ENCODE data around the gene RSRC2. TPM values are rescaled to one million over a fixed set of nuclear protein-coding genes. Genes with fewer than 3 reads are reported as not detected.
"Not testable (repeated sequence)": the region's sequence is repeated elsewhere in the genome, so short reads cannot be mapped to it uniquely, and the experiment has no call there.

RSRC2 gene
- total RNA-seq, result 37.1 TPM

- Histone ChIP-seq H3K27me3 (ENCODE audit: control insufficient read depth in 3 of 3, insufficient read depth in 3 of 3, low read length in 3 of 3) (no peaks in the 10 kb centered on the region), H3K4me3 (ENCODE audit: low read length in 3 of 3) (peak within 1 kb of the TSS; percentile 86 to 99 (median 91)), H3K36me3 (ENCODE audit: control insufficient read depth in 3 of 3, insufficient read depth in 3 of 3, low read length in 3 of 3) (peaks cover 1 to 2% (median 2%) of the 10 kb centered on the region in 3 donors), H3K4me1 (ENCODE audit: control insufficient read depth in 3 of 3, insufficient read depth in 3 of 3, low read length in 3 of 3) (peaks cover 29 to 36% (median 33%) of the 10 kb centered on the region in 3 donors), H3K9me3 (ENCODE audit: control insufficient read depth in 3 of 3, low read length in 3 of 3) (no peaks in the 10 kb centered on the region), H3K27ac (ENCODE audit: low read depth, low read length) (peak within 1 kb of the TSS; percentile 99), H3K9ac (ENCODE audit: low read depth in 1 of 3, low read length in 3 of 3) (peak within 1 kb of the TSS; percentile 96 to 99 (median 99))
Measured at GRCh38 chr12:122526683-122527477, at the start of gene RSRC2, which contains the start of gene KNTC1. Gene RSRC2 (minus strand): TSS chr12:122526936. CDS start chr12:122526853, 83 bp downstream. Gene KNTC1 (plus strand): TSS chr12:122527249. CDS start chr12:122530064, 2,815 bp downstream.

DNA sequence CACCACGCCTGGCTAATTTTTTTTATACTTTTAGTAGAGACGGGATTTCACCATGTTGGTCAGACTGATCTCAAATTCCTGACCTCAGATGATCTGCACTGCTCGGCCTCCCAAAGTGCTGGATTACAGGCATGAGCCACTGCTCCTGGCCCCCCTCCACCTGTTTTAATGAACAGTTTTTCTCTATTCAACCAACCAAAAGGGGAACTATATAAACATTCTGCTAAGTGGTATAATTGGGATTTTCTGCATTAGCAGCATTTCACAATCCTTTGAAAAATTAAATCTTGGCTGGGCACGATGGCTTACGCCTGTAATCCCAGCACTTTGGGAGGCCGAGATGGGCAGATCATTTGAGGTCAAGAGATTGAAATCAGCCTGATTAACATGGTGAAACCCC lies 45.1 kb upstream of the RSRC2 start:
- Histone ChIP-seq H3K36me3 (ENCODE audit: control insufficient read depth in 3 of 3, insufficient read depth in 3 of 3, low read length in 3 of 3) (peaks cover 2 to 10% (median 4%) of the 10 kb centered on the region in 3 donors), H3K27ac (ENCODE audit: low read depth, low read length) (no peak overlapping the region), H3K9ac (ENCODE audit: low read depth in 1 of 3, low read length in 3 of 3) (no peak overlapping the region), H3K4me1 (ENCODE audit: control insufficient read depth in 3 of 3, insufficient read depth in 3 of 3, low read length in 3 of 3) (no peaks in the 10 kb centered on the region), H3K4me3 (ENCODE audit: low read length in 3 of 3) (no peak overlapping the region), H3K9me3 (ENCODE audit: control insufficient read depth in 3 of 3, low read length in 3 of 3) (no peaks in the 10 kb centered on the region), H3K27me3 (ENCODE audit: control insufficient read depth in 3 of 3, insufficient read depth in 3 of 3, low read length in 3 of 3) (no peaks in the 10 kb centered on the region)

GRCh38 chr12:122570006-122570405 lies 43.3 kb upstream of the RSRC2 start:
- not testable (repeated sequence) for H3K27ac ChIP-seq (ENCODE audit: low read depth, low read length); H3K36me3 ChIP-seq (ENCODE audit: control insufficient read depth in 3 of 3, insufficient read depth in 3 of 3, low read length in 3 of 3); H3K9ac ChIP-seq (ENCODE audit: low read depth in 1 of 3, low read length in 3 of 3); H3K4me3 ChIP-seq (ENCODE audit: low read length in 3 of 3); H3K4me1 ChIP-seq (ENCODE audit: control insufficient read depth in 3 of 3, insufficient read depth in 3 of 3, low read length in 3 of 3); H3K27me3 ChIP-seq (ENCODE audit: control insufficient read depth in 3 of 3, insufficient read depth in 3 of 3, low read length in 3 of 3); H3K9me3 ChIP-seq (ENCODE audit: control insufficient read depth in 3 of 3, low read length in 3 of 3)

GRCh38 chr12:122569288-122569687 lies 42.6 kb upstream of the RSRC2 start:
- H3K9me3 ChIP-seq (ENCODE audit: control insufficient read depth in 3 of 3, low read length in 3 of 3), result no peaks in the 10 kb centered on the region

DNA sequence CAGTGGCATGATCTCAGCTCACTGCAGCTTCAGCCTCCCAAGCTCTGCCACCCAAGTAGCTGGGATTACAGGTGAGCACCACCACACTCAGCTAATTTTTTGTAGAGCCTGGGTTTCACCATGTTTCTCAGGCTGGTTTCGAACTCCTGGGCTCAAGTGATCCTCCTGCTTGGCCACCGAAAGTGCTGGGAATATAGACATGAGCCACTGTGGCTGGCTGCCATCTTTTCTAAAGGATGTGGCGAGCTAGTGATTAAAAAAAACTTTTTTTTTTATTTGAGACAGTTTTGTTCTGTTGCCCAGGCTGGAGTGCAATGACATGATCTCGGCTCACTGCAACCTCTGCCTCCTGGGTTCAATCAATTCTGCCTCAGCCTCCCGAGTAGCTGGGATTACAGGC lies 40.1 kb upstream of the RSRC2 start:
- H3K36me3 ChIP-seq (ENCODE audit: control insufficient read depth in 3 of 3, insufficient read depth in 3 of 3, low read length in 3 of 3); H3K9ac ChIP-seq (ENCODE audit: low read depth in 1 of 3, low read length in 3 of 3); H3K27me3 ChIP-seq (ENCODE audit: control insufficient read depth in 3 of 3, insufficient read depth in 3 of 3, low read length in 3 of 3); H3K9me3 ChIP-seq (ENCODE audit: control insufficient read depth in 3 of 3, low read length in 3 of 3); H3K4me3 ChIP-seq (ENCODE audit: low read length in 3 of 3); H3K27ac ChIP-seq (ENCODE audit: low read depth, low read length); H3K4me1 ChIP-seq (ENCODE audit: control insufficient read depth in 3 of 3, insufficient read depth in 3 of 3, low read length in 3 of 3): not testable (repeated sequence)

More at GRCh38 chr12:122569288-122569687, 42.6 kb upstream of the RSRC2 start:
- Histone ChIP-seq H3K9ac (ENCODE audit: low read depth in 1 of 3, low read length in 3 of 3) (no peak overlapping the region), H3K27me3 (ENCODE audit: control insufficient read depth in 3 of 3, insufficient read depth in 3 of 3, low read length in 3 of 3) (no peaks in the 10 kb centered on the region), H3K36me3 (ENCODE audit: control insufficient read depth in 3 of 3, insufficient read depth in 3 of 3, low read length in 3 of 3) (peaks cover 0 to 4% (median 3%) of the 10 kb centered on the region in 3 donors), H3K4me1 (ENCODE audit: control insufficient read depth in 3 of 3, insufficient read depth in 3 of 3, low read length in 3 of 3) (no peaks in the 10 kb centered on the region), H3K4me3 (ENCODE audit: low read length in 3 of 3) (no peak overlapping the region), H3K27ac (ENCODE audit: low read depth, low read length) (no peak overlapping the region)

DNA sequence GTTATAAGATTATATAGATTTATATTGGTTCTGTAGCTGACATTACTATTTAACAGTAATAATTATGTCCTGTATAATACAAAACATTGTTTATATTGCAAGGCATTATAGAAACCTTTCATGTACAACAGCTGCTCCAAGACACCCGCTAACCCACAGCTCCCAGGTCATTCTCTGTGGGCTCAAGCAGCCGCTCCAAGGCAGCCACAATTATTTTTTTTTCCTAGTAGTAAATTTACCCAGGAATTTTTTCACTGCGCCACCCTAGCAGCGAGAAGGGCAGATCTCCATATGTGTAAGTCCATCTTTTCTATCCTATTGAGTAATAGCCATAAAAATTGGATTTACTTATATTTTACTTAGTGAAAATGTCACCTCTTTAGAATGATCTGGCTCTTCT lies 36.6 kb upstream of the RSRC2 start:
- H3K4me3 ChIP-seq (ENCODE audit: low read length in 3 of 3), result no peak overlapping the region
- H3K36me3 ChIP-seq (ENCODE audit: control insufficient read depth in 3 of 3, insufficient read depth in 3 of 3, low read length in 3 of 3), result no peaks in the 10 kb centered on the region
- no peak overlapping the region for H3K27ac ChIP-seq (ENCODE audit: low read depth, low read length)
- no peaks in the 10 kb centered on the region for H3K4me1 ChIP-seq (ENCODE audit: control insufficient read depth in 3 of 3, insufficient read depth in 3 of 3, low read length in 3 of 3)
- H3K9ac ChIP-seq (ENCODE audit: low read depth in 1 of 3, low read length in 3 of 3), result no peak overlapping the region
- H3K27me3 ChIP-seq (ENCODE audit: control insufficient read depth in 3 of 3, insufficient read depth in 3 of 3, low read length in 3 of 3), result no peaks in the 10 kb centered on the region
- no peaks in the 10 kb centered on the region for H3K9me3 ChIP-seq (ENCODE audit: control insufficient read depth in 3 of 3, low read length in 3 of 3)

- Histone ChIP-seq H3K9ac (ENCODE audit: low read depth in 1 of 3, low read length in 3 of 3) (no peak overlapping the region), H3K4me1 (ENCODE audit: control insufficient read depth in 3 of 3, insufficient read depth in 3 of 3, low read length in 3 of 3) (no peaks in the 10 kb centered on the region), H3K36me3 (ENCODE audit: control insufficient read depth in 3 of 3, insufficient read depth in 3 of 3, low read length in 3 of 3) (peaks cover 0 to 4% (median 0%) of the 10 kb centered on the region in 3 donors), H3K9me3 (ENCODE audit: control insufficient read depth in 3 of 3, low read length in 3 of 3) (no peaks in the 10 kb centered on the region), H3K27me3 (ENCODE audit: control insufficient read depth in 3 of 3, insufficient read depth in 3 of 3, low read length in 3 of 3) (no peaks in the 10 kb centered on the region), H3K27ac (ENCODE audit: low read depth, low read length) (no peak overlapping the region), H3K4me3 (ENCODE audit: low read length in 3 of 3) (no peak overlapping the region)
Measured at GRCh38 chr12:122560138-122560537, 33.4 kb upstream of the RSRC2 start.

DNA sequence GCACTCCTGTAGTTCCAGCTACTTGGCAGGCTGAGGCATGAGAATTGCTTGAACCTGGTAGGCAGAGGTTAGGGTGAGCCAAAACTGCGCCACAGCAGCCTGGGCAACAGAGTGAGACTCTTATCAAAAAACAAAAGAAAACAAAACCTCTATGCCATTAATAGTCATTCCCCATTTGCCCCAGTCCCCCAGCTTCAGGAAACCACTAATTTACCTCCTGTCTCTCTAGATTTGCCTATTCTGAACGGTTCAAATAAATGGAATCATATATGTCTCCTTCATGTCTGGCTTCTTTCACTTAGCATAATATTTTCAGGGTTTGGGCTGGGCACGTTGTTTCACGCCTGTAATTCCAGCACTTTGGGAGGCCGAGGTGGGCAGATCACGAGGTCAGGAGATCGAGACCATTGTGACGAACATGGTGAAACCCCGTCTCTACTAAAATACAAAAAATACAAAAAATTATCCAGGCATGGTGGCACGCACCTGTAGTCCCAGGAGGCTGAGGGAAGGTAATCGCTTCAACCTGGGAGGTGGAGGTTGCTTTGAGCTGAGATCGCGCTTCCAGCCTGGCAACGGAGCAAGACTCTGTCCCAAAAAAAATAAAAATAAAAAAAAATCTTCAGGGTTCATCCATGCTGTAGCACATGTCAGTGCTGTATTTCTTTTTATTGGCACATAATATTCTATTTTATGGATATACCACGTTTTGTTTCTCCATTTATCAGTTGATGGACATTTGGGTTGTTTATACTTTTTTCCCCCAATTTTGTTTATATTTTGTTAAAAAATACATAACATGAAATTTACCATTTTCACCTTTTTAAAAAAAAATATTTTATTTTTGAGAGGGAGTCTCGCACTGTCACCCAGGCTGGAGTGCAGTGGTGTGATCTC lies 32.3 kb upstream of the RSRC2 start:
- H3K27ac ChIP-seq (ENCODE audit: low read depth, low read length), result no peak overlapping the region
- peaks cover 0 to 4% (median 0%) of the 10 kb centered on the region in 3 donors for H3K36me3 ChIP-seq (ENCODE audit: control insufficient read depth in 3 of 3, insufficient read depth in 3 of 3, low read length in 3 of 3)
- no peak overlapping the region for H3K4me3 ChIP-seq (ENCODE audit: low read length in 3 of 3)
- H3K4me1 ChIP-seq (ENCODE audit: control insufficient read depth in 3 of 3, insufficient read depth in 3 of 3, low read length in 3 of 3), result no peaks in the 10 kb centered on the region
- H3K27me3 ChIP-seq (ENCODE audit: control insufficient read depth in 3 of 3, insufficient read depth in 3 of 3, low read length in 3 of 3), result no peaks in the 10 kb centered on the region
- no peak overlapping the region for H3K9ac ChIP-seq (ENCODE audit: low read depth in 1 of 3, low read length in 3 of 3)
- no peaks in the 10 kb centered on the region for H3K9me3 ChIP-seq (ENCODE audit: control insufficient read depth in 3 of 3, low read length in 3 of 3)

GRCh38 chr12:122547330-122547729 lies 20.6 kb upstream of the RSRC2 start:
- Histone ChIP-seq H3K4me1 (ENCODE audit: control insufficient read depth in 3 of 3, insufficient read depth in 3 of 3, low read length in 3 of 3) (no peaks in the 10 kb centered on the region), H3K36me3 (ENCODE audit: control insufficient read depth in 3 of 3, insufficient read depth in 3 of 3, low read length in 3 of 3) (peaks cover 0 to 15% (median 3%) of the 10 kb centered on the region in 3 donors), H3K9ac (ENCODE audit: low read depth in 1 of 3, low read length in 3 of 3) (no peak overlapping the region), H3K27me3 (ENCODE audit: control insufficient read depth in 3 of 3, insufficient read depth in 3 of 3, low read length in 3 of 3) (no peaks in the 10 kb centered on the region), H3K4me3 (ENCODE audit: low read length in 3 of 3) (no peak overlapping the region), H3K27ac (ENCODE audit: low read depth, low read length) (no peak overlapping the region), H3K9me3 (ENCODE audit: control insufficient read depth in 3 of 3, low read length in 3 of 3) (no peaks in the 10 kb centered on the region)

DNA sequence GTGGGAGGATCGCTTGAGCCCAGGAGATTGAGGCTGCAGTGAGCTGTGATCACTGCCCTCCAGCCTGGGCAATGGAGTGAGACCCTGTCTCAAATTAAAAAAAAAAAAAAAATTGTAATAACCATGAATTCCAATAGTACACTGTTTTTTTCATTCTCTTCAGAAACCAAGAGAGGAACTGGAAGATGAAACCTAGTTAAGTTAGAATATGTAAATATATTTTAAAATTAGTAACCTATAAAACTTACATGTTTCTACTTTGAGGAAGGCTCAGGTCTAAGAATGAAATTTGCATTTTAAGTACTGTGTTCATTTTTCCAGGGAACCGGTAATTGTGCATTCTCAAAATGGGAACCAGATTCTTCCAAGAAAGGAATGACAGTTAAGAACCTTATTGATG lies 19.1 kb upstream of the RSRC2 start:
- Histone ChIP-seq H3K9me3 (ENCODE audit: control insufficient read depth in 3 of 3, low read length in 3 of 3) (no peaks in the 10 kb centered on the region), H3K4me3 (ENCODE audit: low read length in 3 of 3) (no peak overlapping the region), H3K36me3 (ENCODE audit: control insufficient read depth in 3 of 3, insufficient read depth in 3 of 3, low read length in 3 of 3) (peaks cover 0 to 10% (median 0%) of the 10 kb centered on the region in 3 donors), H3K9ac (ENCODE audit: low read depth in 1 of 3, low read length in 3 of 3) (no peak overlapping the region), H3K4me1 (ENCODE audit: control insufficient read depth in 3 of 3, insufficient read depth in 3 of 3, low read length in 3 of 3) (no peaks in the 10 kb centered on the region), H3K27ac (ENCODE audit: low read depth, low read length) (no peak overlapping the region), H3K27me3 (ENCODE audit: control insufficient read depth in 3 of 3, insufficient read depth in 3 of 3, low read length in 3 of 3) (no peaks in the 10 kb centered on the region)
